ENCODE results near the gene INPP5J. TPM values are rescaled to one million over a fixed set of nuclear protein-coding genes. Genes with fewer than 3 reads are reported as not detected.

Gene INPP5J
- total and polyA plus RNA-seq, 10 of the 15 experiments (the other 5 are each of a cell fraction or from before 2014, with no cell fraction given), result 0.18 to 2.8 (median 1.5) TPM; not detected in 1

DNA sequence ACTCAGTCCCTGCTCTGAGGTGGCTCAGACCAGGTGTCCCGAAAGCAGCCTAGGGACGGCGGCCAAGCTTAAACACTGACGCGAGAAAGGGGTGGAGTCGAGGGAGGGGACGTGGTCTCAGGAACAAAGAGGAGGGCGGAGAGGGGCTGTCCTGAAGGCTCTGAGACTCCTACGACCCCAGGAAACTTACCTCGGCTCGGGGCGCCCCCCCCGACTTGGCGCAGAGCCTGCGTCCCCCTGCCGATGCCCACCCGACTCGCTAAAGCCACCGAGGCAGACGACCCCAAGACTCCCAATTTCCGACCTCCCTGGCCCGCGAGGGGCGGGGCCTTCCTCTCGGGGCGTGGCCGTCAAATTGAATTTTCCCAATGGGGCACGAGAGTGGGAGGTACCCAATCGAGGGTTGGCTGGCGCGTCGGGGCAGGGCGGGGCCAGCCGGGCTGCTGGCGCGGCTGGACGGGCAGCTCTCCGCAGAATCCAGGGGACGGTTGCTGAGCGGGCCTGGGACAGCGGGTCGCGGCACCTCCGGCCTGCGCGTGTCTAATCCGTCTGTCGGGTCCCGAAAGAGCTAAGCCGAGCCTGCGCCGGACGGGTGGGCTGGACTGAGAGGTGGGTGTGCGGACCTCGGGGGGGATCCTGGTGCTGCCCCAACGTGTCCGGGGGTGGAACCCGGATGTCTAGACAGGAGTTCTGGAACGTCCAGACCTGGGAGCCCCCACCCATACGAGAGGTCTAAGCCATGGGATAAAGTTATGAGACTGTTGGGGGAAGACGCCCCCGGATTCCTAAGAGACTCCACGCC is 41.7 kb upstream of the INPP5J start, which contains the start of gene SMTN (continued):
- TF ChIP-seq, protein P1, sequence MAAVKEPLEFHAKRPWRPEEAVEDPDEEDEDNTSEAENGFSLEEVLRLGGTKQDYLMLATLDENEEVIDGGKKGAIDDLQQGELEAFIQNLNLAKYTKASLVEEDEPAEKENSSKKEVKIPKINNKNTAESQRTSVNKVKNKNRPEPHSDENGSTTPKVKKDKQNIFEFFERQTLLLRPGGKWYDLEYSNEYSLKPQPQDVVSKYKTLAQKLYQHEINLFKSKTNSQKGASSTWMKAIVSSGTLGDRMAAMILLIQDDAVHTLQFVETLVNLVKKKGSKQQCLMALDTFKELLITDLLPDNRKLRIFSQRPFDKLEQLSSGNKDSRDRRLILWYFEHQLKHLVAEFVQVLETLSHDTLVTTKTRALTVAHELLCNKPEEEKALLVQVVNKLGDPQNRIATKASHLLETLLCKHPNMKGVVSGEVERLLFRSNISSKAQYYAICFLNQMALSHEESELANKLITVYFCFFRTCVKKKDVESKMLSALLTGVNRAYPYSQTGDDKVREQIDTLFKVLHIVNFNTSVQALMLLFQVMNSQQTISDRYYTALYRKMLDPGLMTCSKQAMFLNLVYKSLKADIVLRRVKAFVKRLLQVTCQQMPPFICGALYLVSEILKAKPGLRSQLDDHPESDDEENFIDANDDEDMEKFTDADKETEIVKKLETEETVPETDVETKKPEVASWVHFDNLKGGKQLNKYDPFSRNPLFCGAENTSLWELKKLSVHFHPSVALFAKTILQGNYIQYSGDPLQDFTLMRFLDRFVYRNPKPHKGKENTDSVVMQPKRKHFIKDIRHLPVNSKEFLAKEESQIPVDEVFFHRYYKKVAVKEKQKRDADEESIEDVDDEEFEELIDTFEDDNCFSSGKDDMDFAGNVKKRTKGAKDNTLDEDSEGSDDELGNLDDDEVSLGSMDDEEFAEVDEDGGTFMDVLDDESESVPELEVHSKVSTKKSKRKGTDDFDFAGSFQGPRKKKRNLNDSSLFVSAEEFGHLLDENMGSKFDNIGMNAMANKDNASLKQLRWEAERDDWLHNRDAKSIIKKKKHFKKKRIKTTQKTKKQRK (IDR thresholded peaks at IDR 0.05; ENCODE audit: low read depth, low read length), result no peak
- TF ChIP-seq IRF5 (IDR thresholded peaks at IDR 0.05; ENCODE audit: borderline replicate concordance), result no peak
- TF ChIP-seq GATAD2B (conservative IDR thresholded peaks at IDR 0.05; ENCODE audit: low read depth), result peak; percentile 63; the same call in 1 of the 2 replicates
- no peak for TF ChIP-seq SMAD1 (IDR thresholded peaks at IDR 0.05; ENCODE audit: low read depth, partially characterized antibody)
- TF ChIP-seq RAD21 (IDR thresholded peaks at IDR 0.05; ENCODE audit: insufficient read depth, low read depth, low read length), result no peak
- 0 out of 2 replicates have a peak, but pooled peaks have one; percentile 41 for TF ChIP-seq MXI1 (IDR thresholded peaks at IDR 0.05; ENCODE audit: low read depth, low read length)
- no peak for TF ChIP-seq ZNF622 (IDR thresholded peaks at IDR 0.05)
- TF ChIP-seq ZZZ3 (IDR thresholded peaks at IDR 0.05; ENCODE audit: control insufficient read depth, insufficient read length, low read depth), result no peak
- TF ChIP-seq POU2F2 (IDR thresholded peaks at IDR 0.05; ENCODE audit: borderline replicate concordance, low read depth, low read length), result no peak
- no peak for TF ChIP-seq RUNX3 (IDR thresholded peaks at IDR 0.05; ENCODE audit: low read length)
- no peak for TF ChIP-seq MEF2B (IDR thresholded peaks at IDR 0.05; ENCODE audit: partially characterized antibody, poor library complexity, severe bottlenecking)
- TF ChIP-seq SREBF2 (IDR thresholded peaks at IDR 0.05; ENCODE audit: low read length), result no peak
- TF ChIP-seq NFIC (IDR thresholded peaks at IDR 0.05; ENCODE audit: low read depth, low read length), result no peak
- no peak for TF ChIP-seq MTA3 (IDR thresholded peaks at IDR 0.05; ENCODE audit: borderline replicate concordance, low read length)
- TF ChIP-seq EED (IDR thresholded peaks at IDR 0.05; ENCODE audit: low read depth), result no peak
- TF ChIP-seq CBFB (IDR thresholded peaks at IDR 0.05; ENCODE audit: low read depth), result no peak
- TF ChIP-seq, protein P2, sequence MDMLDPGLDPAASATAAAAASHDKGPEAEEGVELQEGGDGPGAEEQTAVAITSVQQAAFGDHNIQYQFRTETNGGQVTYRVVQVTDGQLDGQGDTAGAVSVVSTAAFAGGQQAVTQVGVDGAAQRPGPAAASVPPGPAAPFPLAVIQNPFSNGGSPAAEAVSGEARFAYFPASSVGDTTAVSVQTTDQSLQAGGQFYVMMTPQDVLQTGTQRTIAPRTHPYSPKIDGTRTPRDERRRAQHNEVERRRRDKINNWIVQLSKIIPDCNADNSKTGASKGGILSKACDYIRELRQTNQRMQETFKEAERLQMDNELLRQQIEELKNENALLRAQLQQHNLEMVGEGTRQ (IDR thresholded peaks at IDR 0.05; ENCODE audit: borderline replicate concordance, low read depth, low read length), result no peak
- no peak for TF ChIP-seq EP300 (IDR thresholded peaks at IDR 0.05; ENCODE audit: borderline replicate concordance in 1 of 2, control insufficient read depth in 1 of 2, low read depth in 2 of 2, low read length in 2 of 2)
- no peak for TF ChIP-seq ESRRA (IDR thresholded peaks at IDR 0.05; ENCODE audit: low read length)
- no peak for TF ChIP-seq WRNIP1 (IDR thresholded peaks at IDR 0.05; ENCODE audit: borderline replicate concordance, low read depth, low read length)
- TF ChIP-seq REST (IDR thresholded peaks at IDR 0.05; ENCODE audit: low read depth, low read length), result no peak

Measured in GM12878 (cell line).